NT2/D1 (cell line): ENCODE data around the gene THEMIS2.

ENCODE experiments used
- SUZ12 ChIP-seq: IDR thresholded peaks from 2 replicates; pipeline ENCODE4 v1.6.1; 2011; ENCODE audit not compliant: insufficient read length, insufficient read depth; ENCODE audit errors: extremely low read depth
- YY1 ChIP-seq: IDR thresholded peaks from 2 replicates; pipeline ENCODE4 v1.6.1; 2011; ENCODE audit not compliant: insufficient read length, insufficient read depth
- ZNF274 ChIP-seq: IDR thresholded peaks from 2 replicates; pipeline ENCODE4 v1.6.1; 2011; ENCODE audit warnings: mild to moderate bottlenecking, low read depth, low read length

- TF ChIP-seq YY1 (no peak), SUZ12 (no peak), ZNF274 (no peak)
These were observed 8.0 kb upstream of the THEMIS2 start for GRCh38 chr1:27864264-27864895.
